ENCODE results near the gene TRIM58.

DNA sequence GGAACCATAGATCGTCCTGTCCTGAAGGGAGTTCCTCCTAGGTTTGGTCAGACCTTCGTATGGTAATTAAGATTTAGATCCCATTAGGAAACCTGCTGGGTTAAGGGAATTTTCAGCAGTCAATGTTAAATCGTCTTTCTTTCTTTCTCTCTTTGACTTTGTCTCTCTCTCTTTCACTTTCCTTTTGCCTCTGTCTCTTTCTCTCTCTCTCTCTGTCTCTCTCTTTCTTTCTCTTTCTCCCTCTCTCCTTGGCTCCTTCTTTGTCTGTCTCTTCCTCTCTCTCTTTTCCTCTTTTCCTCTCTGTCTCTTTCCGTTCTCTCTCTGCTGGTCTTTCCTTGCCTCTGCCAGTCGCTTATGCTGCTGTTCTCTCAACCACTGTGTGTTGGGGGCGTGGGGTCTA, 47.1 kb downstream of the TRIM58 start:
- TF ChIP-seq, protein P1, sequence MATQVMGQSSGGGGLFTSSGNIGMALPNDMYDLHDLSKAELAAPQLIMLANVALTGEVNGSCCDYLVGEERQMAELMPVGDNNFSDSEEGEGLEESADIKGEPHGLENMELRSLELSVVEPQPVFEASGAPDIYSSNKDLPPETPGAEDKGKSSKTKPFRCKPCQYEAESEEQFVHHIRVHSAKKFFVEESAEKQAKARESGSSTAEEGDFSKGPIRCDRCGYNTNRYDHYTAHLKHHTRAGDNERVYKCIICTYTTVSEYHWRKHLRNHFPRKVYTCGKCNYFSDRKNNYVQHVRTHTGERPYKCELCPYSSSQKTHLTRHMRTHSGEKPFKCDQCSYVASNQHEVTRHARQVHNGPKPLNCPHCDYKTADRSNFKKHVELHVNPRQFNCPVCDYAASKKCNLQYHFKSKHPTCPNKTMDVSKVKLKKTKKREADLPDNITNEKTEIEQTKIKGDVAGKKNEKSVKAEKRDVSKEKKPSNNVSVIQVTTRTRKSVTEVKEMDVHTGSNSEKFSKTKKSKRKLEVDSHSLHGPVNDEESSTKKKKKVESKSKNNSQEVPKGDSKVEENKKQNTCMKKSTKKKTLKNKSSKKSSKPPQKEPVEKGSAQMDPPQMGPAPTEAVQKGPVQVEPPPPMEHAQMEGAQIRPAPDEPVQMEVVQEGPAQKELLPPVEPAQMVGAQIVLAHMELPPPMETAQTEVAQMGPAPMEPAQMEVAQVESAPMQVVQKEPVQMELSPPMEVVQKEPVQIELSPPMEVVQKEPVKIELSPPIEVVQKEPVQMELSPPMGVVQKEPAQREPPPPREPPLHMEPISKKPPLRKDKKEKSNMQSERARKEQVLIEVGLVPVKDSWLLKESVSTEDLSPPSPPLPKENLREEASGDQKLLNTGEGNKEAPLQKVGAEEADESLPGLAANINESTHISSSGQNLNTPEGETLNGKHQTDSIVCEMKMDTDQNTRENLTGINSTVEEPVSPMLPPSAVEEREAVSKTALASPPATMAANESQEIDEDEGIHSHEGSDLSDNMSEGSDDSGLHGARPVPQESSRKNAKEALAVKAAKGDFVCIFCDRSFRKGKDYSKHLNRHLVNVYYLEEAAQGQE (IDR thresholded peaks at IDR 0.05; ENCODE audit: insufficient read depth in 1 of 2, low read depth in 2 of 2, low read length in 2 of 2), result no peak
- TF ChIP-seq POLR2AphosphoS5 (IDR thresholded peaks at IDR 0.05; ENCODE audit: low read depth, low read length), result no peak

All from PFSK-1 (cell line).